RWPE2 (cell line): ENCODE measurements around the gene PCGF3.
"Not testable (repeated sequence)": the region's sequence is repeated elsewhere in the genome, so short reads cannot be mapped to it uniquely, and the experiment has no call there.

ENCODE experiments used
- ATAC-seq: fragments of 200-7000 bp; cut with Tn5 transposase; 3 replicates; pipeline ENCODE4 v1.9.1; 2021; ENCODE audit warnings: low read depth
- DNase-seq: peaks from one replicate; pipeline ENCODE4 v3.0.0-alpha.2; 2020; ENCODE audit warnings: low spot score
- H3K27ac ChIP-seq: fragments of 450-650 bp; 2 replicates; pipeline ENCODE4 v1.5.1; 2017; ENCODE audit warnings: mild to moderate bottlenecking; ENCODE audit not compliant: poor library complexity, severe bottlenecking
- H3K27me3 ChIP-seq: fragments of 250-450 bp; sonication (Bioruptor Pico); 2 replicates; pipeline ENCODE4 v1.5.1; 2021; ENCODE audit warnings: mild to moderate bottlenecking, moderate library complexity; ENCODE audit not compliant: insufficient read depth, poor library complexity, severe bottlenecking
- H3K36me3 ChIP-seq: fragments of 250-450 bp; sonication (Bioruptor Pico); 2 replicates; pipeline ENCODE4 v1.5.1; 2020; ENCODE audit warnings: low read depth, mild to moderate bottlenecking, moderate library complexity
- H3K4me1 ChIP-seq: fragments of 250-450 bp; sonication (Bioruptor Pico); 2 replicates; pipeline ENCODE4 v1.5.1; 2021; ENCODE audit warnings: mild to moderate bottlenecking, moderate library complexity; ENCODE audit not compliant: insufficient read depth, poor library complexity, severe bottlenecking
- H3K4me3 ChIP-seq: fragments of 250-450 bp; sonication (Bioruptor Pico); 2 replicates; pipeline ENCODE4 v1.5.1; 2021; ENCODE audit warnings: mild to moderate bottlenecking, moderate library complexity; ENCODE audit not compliant: severe bottlenecking
- H3K9me3 ChIP-seq: fragments of 250-450 bp; sonication (Bioruptor Pico); 2 replicates; pipeline ENCODE4 v1.5.1; 2021; ENCODE audit warnings: mild to moderate bottlenecking, moderate library complexity; ENCODE audit not compliant: severe bottlenecking
- TF ChIP-seq, protein P1 (sequence below): fragments of 450-650 bp; IDR thresholded peaks from one replicate; pipeline ENCODE4 v1.5.1; 2017; ENCODE audit warnings: mild to moderate bottlenecking, moderate library complexity; ENCODE audit not compliant: poor library complexity, severe bottlenecking

The PCGF3 gene

DNA sequence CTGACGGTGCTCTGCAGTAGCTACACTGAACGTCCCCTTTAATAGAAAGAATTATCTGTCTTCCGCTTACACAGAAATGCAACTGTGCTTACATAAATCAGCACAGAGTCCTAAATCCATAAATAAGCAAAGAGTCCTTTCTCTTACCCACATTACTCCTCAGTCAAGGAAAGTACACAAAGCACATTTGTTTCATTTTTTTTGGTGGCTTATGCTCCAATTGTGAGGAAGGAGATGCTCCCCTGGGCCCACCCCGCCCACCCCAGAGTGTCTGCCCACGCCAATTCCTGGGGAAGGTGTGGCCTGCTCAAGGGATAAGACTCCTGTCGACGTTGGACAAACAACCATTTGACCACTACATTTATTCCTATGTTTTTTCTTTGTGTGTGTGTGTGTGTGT, 66.5 kb downstream of the PCGF3 start:
- peaks cover 86% of the 10 kb centered on the region for H3K36me3 ChIP-seq
- H3K4me3 ChIP-seq, result no peak overlapping the region

DNA sequence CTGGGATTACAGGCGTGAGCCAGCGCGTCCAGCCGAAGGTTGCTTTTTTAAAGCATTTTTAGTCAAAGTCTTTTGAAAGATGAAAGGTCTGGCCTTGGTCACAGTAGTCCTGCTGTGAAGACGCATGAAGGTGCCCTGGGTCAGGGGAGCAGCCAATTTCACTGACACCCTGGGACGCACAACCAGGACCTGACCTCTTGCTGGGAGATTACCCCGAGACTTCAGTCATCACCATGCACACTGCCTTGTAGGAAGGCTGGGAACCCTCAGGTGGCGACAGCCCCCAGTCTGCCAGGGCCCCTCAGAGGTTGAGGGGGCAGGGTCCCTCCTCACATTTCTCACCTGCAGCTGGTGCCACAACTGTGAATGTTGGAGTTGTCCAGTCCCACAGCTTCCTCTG, 67.1 kb downstream of the PCGF3 start:
- Histone ChIP-seq H3K36me3 (peaks cover 86% of the 10 kb centered on the region), H3K27ac (no peak overlapping the region), H3K27me3 (no peaks in the 10 kb centered on the region), H3K4me3 (no peak overlapping the region), H3K4me1 (no peaks in the 10 kb centered on the region), H3K9me3 (no peaks in the 10 kb centered on the region)
- no peak for DNase-seq
- peak; percentile 7 for ATAC-seq
- TF ChIP-seq, protein P1, sequence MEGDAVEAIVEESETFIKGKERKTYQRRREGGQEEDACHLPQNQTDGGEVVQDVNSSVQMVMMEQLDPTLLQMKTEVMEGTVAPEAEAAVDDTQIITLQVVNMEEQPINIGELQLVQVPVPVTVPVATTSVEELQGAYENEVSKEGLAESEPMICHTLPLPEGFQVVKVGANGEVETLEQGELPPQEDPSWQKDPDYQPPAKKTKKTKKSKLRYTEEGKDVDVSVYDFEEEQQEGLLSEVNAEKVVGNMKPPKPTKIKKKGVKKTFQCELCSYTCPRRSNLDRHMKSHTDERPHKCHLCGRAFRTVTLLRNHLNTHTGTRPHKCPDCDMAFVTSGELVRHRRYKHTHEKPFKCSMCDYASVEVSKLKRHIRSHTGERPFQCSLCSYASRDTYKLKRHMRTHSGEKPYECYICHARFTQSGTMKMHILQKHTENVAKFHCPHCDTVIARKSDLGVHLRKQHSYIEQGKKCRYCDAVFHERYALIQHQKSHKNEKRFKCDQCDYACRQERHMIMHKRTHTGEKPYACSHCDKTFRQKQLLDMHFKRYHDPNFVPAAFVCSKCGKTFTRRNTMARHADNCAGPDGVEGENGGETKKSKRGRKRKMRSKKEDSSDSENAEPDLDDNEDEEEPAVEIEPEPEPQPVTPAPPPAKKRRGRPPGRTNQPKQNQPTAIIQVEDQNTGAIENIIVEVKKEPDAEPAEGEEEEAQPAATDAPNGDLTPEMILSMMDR, result no peak

More for the DNA sequence above, 66.5 kb downstream of the PCGF3 start:
- Histone ChIP-seq H3K27ac (no peak overlapping the region), H3K27me3 (no peaks in the 10 kb centered on the region), H3K9me3 (no peaks in the 10 kb centered on the region), H3K4me1 (no peaks in the 10 kb centered on the region)
- TF ChIP-seq, protein P1, result no peak
- ATAC-seq (no peak), DNase-seq (no peak)

DNA sequence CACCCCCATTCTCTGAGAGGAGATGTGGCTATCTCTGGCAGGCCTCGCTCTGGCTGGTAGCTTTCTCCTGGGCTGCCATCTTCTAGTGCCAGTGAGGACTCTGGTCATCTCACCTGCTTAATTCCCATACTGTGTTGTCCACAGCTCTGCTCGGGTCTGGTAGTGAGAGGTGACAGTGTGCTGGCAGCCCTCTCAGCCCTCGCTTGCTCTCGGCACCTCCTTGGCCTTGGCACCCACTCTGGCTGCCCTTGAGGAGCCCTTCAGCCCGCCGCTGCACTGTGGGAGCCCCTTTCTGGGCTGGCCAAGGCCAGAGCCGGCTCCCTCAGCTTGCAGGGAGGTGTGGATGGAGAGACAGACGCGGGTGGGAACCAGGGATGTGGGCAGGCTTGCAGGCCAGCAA, 67.6 kb downstream of the PCGF3 start:
- DNase-seq (no peak), ATAC-seq (no peak)
- TF ChIP-seq, protein P1, result no peak
- Histone ChIP-seq H3K27me3 (no peaks in the 10 kb centered on the region), H3K4me1 (no peaks in the 10 kb centered on the region), H3K4me3 (no peak overlapping the region), H3K36me3 (peaks cover 87% of the 10 kb centered on the region), H3K9me3 (no peaks in the 10 kb centered on the region), H3K27ac (no peak overlapping the region)

DNA sequence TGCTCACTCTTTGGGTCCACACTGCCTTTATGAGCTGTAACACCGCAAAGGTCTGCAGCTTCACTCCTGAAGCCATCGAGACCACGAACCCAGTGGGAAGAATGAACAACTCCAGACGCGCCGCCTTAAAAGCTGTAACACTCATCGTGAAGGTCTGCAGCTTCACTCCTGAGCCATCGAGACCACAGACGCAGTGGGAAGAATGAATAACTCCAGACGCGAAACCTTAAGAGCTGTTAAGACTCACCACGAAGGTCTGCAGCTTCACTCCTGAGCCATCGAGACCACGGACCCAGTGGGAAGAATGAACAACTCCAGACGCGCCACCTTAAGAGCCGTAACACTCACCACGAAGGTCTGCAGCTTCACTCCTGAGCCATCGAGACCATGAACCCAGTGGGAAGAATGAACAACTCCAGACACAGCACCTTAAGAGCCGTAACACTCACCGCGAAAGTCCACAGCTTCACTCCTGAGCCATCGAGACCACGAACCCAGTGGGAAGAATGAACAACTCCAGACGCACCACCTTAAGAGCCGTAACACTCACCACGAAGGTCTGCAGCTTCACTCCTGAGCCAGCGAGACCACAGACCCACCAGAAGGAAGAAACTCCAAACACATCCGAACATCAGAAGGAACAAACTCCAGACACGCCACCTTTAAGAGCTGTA, 68.9 kb downstream of the PCGF3 start:
- H3K9me3 ChIP-seq, ATAC-seq, H3K4me1 ChIP-seq, H3K27ac ChIP-seq, DNase-seq, H3K4me3 ChIP-seq, H3K27me3 ChIP-seq: not testable (repeated sequence)
- H3K36me3 ChIP-seq, result peaks cover 90% of the 10 kb centered on the region

DNA sequence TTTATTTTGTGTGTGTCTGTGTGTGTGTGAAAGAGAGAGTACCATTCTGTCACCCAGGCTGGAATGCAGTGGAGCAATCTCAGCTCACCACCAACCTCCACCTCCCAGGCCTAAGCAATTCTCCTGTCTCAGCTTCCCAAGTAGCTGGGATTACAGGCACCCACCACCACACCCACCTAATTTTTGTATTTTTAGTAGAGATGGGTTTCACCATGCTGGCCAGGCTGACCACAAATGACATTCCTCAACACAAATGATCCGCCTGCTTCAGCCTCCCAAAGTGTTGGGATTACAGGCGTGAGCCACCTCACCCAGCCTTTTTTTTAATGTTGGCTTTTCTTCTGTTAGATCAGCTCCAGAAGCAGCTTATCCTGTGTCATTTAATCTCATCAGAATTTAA, 69.9 kb downstream of the PCGF3 start:
- H3K36me3 ChIP-seq, result peaks cover 90% of the 10 kb centered on the region

DNA sequence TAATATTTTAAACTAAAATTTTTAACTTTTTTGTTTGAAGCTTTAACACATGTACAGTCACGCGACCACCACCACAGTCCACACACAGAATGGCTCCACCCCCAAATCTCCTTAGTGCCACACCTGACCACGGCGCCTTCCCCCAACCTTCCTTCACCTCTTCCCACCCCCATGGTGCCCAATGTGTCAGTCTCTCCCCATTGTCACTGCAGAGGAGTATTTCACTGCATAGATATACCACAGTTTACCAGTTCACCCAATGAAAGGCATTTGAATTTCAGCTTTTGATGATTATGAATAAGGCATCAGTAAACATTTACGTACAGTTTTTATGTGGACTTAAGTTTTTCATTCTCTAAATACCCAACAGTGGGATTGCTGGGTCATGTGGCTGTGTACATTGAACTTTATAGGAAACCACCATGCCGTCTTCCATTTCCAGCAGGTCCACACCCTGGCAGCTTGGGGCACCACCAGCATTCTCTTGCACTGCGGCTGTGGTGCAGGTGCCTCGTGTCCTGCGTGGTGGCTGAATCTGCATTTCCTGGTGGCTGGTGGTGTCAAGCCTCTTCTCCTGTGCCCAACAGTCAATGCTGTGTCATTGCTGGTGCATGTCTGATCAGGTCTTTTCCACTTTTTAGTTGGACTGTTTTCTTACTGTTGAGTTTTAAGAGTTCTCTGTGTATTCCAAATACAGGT, 71.3 kb downstream of the PCGF3 start:
- ATAC-seq (no peak), DNase-seq (no peak)
- Histone ChIP-seq H3K4me1 (peaks cover 5% of the 10 kb centered on the region), H3K4me3 (no peak overlapping the region), H3K27me3 (no peaks in the 10 kb centered on the region), H3K9me3 (no peaks in the 10 kb centered on the region), H3K36me3 (peaks cover 90% of the 10 kb centered on the region), H3K27ac (no peak overlapping the region)
- TF ChIP-seq, protein P1, result no peak

More for the DNA sequence above, 69.9 kb downstream of the PCGF3 start:
- not testable (repeated sequence) for DNase-seq, H3K9me3 ChIP-seq, H3K27me3 ChIP-seq, H3K4me1 ChIP-seq, ATAC-seq, H3K4me3 ChIP-seq, H3K27ac ChIP-seq
